H1 (cell line): ENCODE results near the gene WDFY1. TPM values are rescaled to one million over a fixed set of nuclear protein-coding genes. Genes with fewer than 3 reads are reported as not detected.
A peak's percentile ranks its signal among the peaks of the same experiment; 100 is the strongest.

Source experiments
- CTCF ChIA-PET: fragments of 300-600 bp; sonication (Branson Sonifier 250); formaldehyde crosslinking; loops from one replicate; lab custom pipeline; 2021; ENCODE audit not compliant: partially characterized antibody; lab: Charles Lee
- POLR2A ChIA-PET: fragments of 300-600 bp; sonication (Branson Sonifier 250); formaldehyde crosslinking; loops from one replicate; lab custom pipeline; 2021; ENCODE audit warnings: inconsistent platforms; ENCODE audit not compliant: partially characterized antibody; lab: Charles Lee
- DNase-seq, 2 experiments: peaks; one replicate each; pipeline versions ENCODE4 v3.0.0 to v3.0.0-alpha.2; 2010 to 2022; ENCODE audit warnings: low spot score in 2 of 2, low read depth in 1 of 2, mixed read lengths in 1 of 2
- FAIRE-seq: peaks from 2 replicates; lab custom pipeline; 2011; peaks lifted over from hg19 to GRCh38; lab: Jason Lieb, UNC
- H2AFZ ChIP-seq: 2 replicates; pipeline ENCODE4 v1.8.1; 2012; ENCODE audit warnings: low read length, inconsistent platforms
- H2AK5ac ChIP-seq: 2 replicates; pipeline ENCODE4 v1.6.1; 2013; ENCODE audit warnings: low read depth, low read length
- H2BK120ac ChIP-seq: replicated peaks from 2 replicates; pipeline ENCODE3; 2013; ENCODE audit warnings: low read depth, low read length, inconsistent platforms
- H2BK12ac ChIP-seq: 2 replicates; pipeline ENCODE4 v1.6.1; 2013; ENCODE audit warnings: low read depth, low read length
- H2BK15ac ChIP-seq: 2 replicates; pipeline ENCODE4 v1.6.1; 2013; ENCODE audit warnings: low read length
- H2BK20ac ChIP-seq: 2 replicates; pipeline ENCODE4 v1.6.1; 2013; ENCODE audit warnings: low read length
- H2BK5ac ChIP-seq: 2 replicates; pipeline ENCODE4 v1.6.1; 2013; ENCODE audit warnings: low read depth, low read length
- H3K14ac ChIP-seq: 2 replicates; pipeline ENCODE4 v1.6.1; 2013; ENCODE audit warnings: inconsistent platforms; ENCODE audit not compliant: insufficient read length
- H3K18ac ChIP-seq: 2 replicates; pipeline ENCODE4 v1.6.1; 2013; ENCODE audit warnings: low read length; ENCODE audit errors: extremely low read depth
- H3K23ac ChIP-seq: 2 replicates; pipeline ENCODE4 v1.6.1; 2013; ENCODE audit warnings: inconsistent platforms; ENCODE audit not compliant: insufficient read length
- H3K23me2 ChIP-seq: 2 replicates; pipeline ENCODE4 v1.6.1; 2013; ENCODE audit warnings: low read depth, low read length
- H3K27ac ChIP-seq: 2 replicates; pipeline ENCODE4 v1.6.1; 2011; ENCODE audit warnings: low read depth, low read length, inconsistent platforms
- H3K27me3 ChIP-seq, 4 experiments: replicated peaks in 1 of 4; 1 replicate in 1 of 4; 2 replicates in 3 of 4; pipeline versions ENCODE4 v1.6.1 to v1.8.1; 2011 to 2013; ENCODE audit warnings: low read length in 3 of 4, mild to moderate bottlenecking in 3 of 4, inconsistent platforms in 2 of 4, mixed read lengths in 2 of 4, moderate library complexity in 1 of 4; ENCODE audit not compliant: control insufficient read depth in 3 of 4, insufficient read depth in 3 of 4; ENCODE audit errors: extremely low read depth in 1 of 4
- H3K36me3 ChIP-seq, 4 experiments: 2 replicates each; pipeline versions ENCODE4 v1.6.1 to v1.8.1; 2011 to 2013; ENCODE audit warnings: mild to moderate bottlenecking in 4 of 4, low read length in 3 of 4, moderate library complexity in 2 of 4, control low read depth in 1 of 4, inconsistent platforms in 1 of 4; ENCODE audit not compliant: insufficient read depth in 4 of 4, control insufficient read depth in 2 of 4
- H3K4ac ChIP-seq: replicated peaks from 2 replicates; pipeline ENCODE3; 2013; ENCODE audit warnings: low read length, low read depth, mixed read lengths, inconsistent platforms; ENCODE audit not compliant: insufficient read length
- H3K4me1 ChIP-seq, 4 experiments: replicated peaks in 1 of 4; 1 replicate in 1 of 4; 2 replicates in 3 of 4; pipeline versions ENCODE4 v1.6.1 to v1.8.1; 2011 to 2013; ENCODE audit warnings: low read length in 3 of 4, inconsistent platforms in 2 of 4, mixed read lengths in 1 of 4; ENCODE audit not compliant: insufficient read depth in 4 of 4, control insufficient read depth in 3 of 4
- H3K4me2 ChIP-seq, 2 experiments: 2 replicates each; pipeline versions ENCODE4 v1.6.1 to v1.8.1; 2011 to 2013; ENCODE audit warnings: low read depth in 2 of 2, low read length in 2 of 2, control low read depth in 1 of 2, inconsistent platforms in 1 of 2, mild to moderate bottlenecking in 1 of 2; ENCODE audit not compliant: insufficient read depth in 1 of 2
- H3K4me3 ChIP-seq, 4 experiments: fragments of 200-600, 300-600 bp in 1 of 4; sonication (generic), shearing (Covaris generic), sonication (Bioruptor Twin) in 1 of 4; 2 replicates each; pipeline versions ENCODE4 v1.5.1 to v1.8.1; 2011 to 2016; ENCODE audit warnings: low read length in 4 of 4, low read depth in 3 of 4, control low read depth in 2 of 4, inconsistent platforms in 2 of 4, mild to moderate bottlenecking in 2 of 4, mixed read lengths in 1 of 4, moderate library complexity in 1 of 4; ENCODE audit not compliant: insufficient read depth in 2 of 4; ENCODE audit errors: extremely low read depth in 1 of 4
- H3K56ac ChIP-seq: replicated peaks from 2 replicates; pipeline ENCODE3; 2013; ENCODE audit warnings: low read depth, mild to moderate bottlenecking, mixed read lengths, low read length, inconsistent platforms; ENCODE audit not compliant: insufficient read length
- H3K79me1 ChIP-seq: 2 replicates; pipeline ENCODE4 v1.6.1; 2013; ENCODE audit warnings: low read depth, low read length, control low read depth
- H3K79me2 ChIP-seq, 2 experiments: 2 replicates each; pipeline versions ENCODE4 v1.6.1 to v1.8.1; 2012 to 2013; ENCODE audit warnings: low read length in 2 of 2, mild to moderate bottlenecking in 2 of 2, inconsistent platforms in 1 of 2; ENCODE audit not compliant: insufficient read depth in 2 of 2, control insufficient read depth in 1 of 2
- H3K9ac ChIP-seq, 4 experiments: replicated peaks in 1 of 4; 1 replicate in 1 of 4; 2 replicates in 3 of 4; pipeline versions ENCODE4 v1.6.1 to v1.8.1; 2011 to 2013; ENCODE audit warnings: low read depth in 3 of 4, low read length in 3 of 4, control low read depth in 2 of 4, mild to moderate bottlenecking in 2 of 4, moderate library complexity in 2 of 4, inconsistent platforms in 1 of 4; ENCODE audit errors: extremely low read depth in 1 of 4
- H3K9me3 ChIP-seq, 2 experiments: 2 replicates each; pipeline versions ENCODE4 v1.6.1 to v1.8.1; 2012 to 2013; ENCODE audit warnings: mild to moderate bottlenecking in 2 of 2, moderate library complexity in 2 of 2, control low read depth in 1 of 2, inconsistent platforms in 1 of 2, low read depth in 1 of 2, low read length in 1 of 2, mixed read lengths in 1 of 2; ENCODE audit not compliant: insufficient read depth in 2 of 2
- H4K20me1 ChIP-seq, 2 experiments: replicated peaks in 1 of 2; 2 replicates each; pipeline versions ENCODE3 to v1.8.1; 2011 to 2013; ENCODE audit warnings: inconsistent platforms in 2 of 2, low read length in 2 of 2, mild to moderate bottlenecking in 1 of 2; ENCODE audit not compliant: insufficient read depth in 2 of 2, control insufficient read depth in 1 of 2
- H4K5ac ChIP-seq: 2 replicates; pipeline ENCODE4 v1.6.1; 2013; ENCODE audit warnings: low read length, low read depth, mixed read lengths, inconsistent platforms; ENCODE audit not compliant: insufficient read length
- H4K8ac ChIP-seq: 2 replicates; pipeline ENCODE4 v1.8.0; 2013; ENCODE audit warnings: mild to moderate bottlenecking, moderate library complexity, low read length, inconsistent platforms; ENCODE audit not compliant: insufficient read depth; ENCODE audit errors: extremely low read depth
- H4K91ac ChIP-seq: replicated peaks from 2 replicates; pipeline ENCODE3; 2013; ENCODE audit warnings: low read length, mixed read lengths, inconsistent platforms; ENCODE audit not compliant: insufficient read length
- BACH1 ChIP-seq: IDR thresholded peaks from 2 replicates; pipeline ENCODE4 v1.6.1; 2012; ENCODE audit warnings: low read length, improper control_type of control experiment
- EGR1 ChIP-seq: IDR thresholded peaks from 2 replicates; pipeline ENCODE4 v1.6.1; 2011; ENCODE audit warnings: low read depth, low read length, borderline replicate concordance
- GTF2F1 ChIP-seq: IDR thresholded peaks from 2 replicates; pipeline ENCODE4 v1.6.1; 2012; ENCODE audit warnings: low read depth, low read length, improper control_type of control experiment, borderline replicate concordance
- KDM4A ChIP-seq: IDR thresholded peaks from one replicate; pipeline ENCODE4 v1.7.1; 2012; ENCODE audit warnings: low read depth, mild to moderate bottlenecking, moderate library complexity, low read length, inconsistent platforms; ENCODE audit not compliant: severe bottlenecking
- MAX ChIP-seq: IDR thresholded peaks from 2 replicates; pipeline ENCODE4 v1.6.1; 2012; ENCODE audit warnings: inconsistent platforms
- RFX5 ChIP-seq: IDR thresholded peaks from 2 replicates; pipeline ENCODE4 v1.6.1; 2011; ENCODE audit warnings: low read depth, low read length, improper control_type of control experiment, borderline replicate concordance
- RXRA ChIP-seq: IDR thresholded peaks from 2 replicates; pipeline ENCODE4 v1.6.1; 2011; ENCODE audit warnings: low read depth, mild to moderate bottlenecking, low read length, moderate library complexity; ENCODE audit not compliant: insufficient read depth
- SIX5 ChIP-seq: IDR thresholded peaks from 2 replicates; pipeline ENCODE4 v1.6.1; 2011; ENCODE audit warnings: mild to moderate bottlenecking, low read depth, low read length
- SP1 ChIP-seq: IDR thresholded peaks from 2 replicates; pipeline ENCODE4 v1.6.1; 2011; ENCODE audit warnings: low read depth, low read length
- TCF12 ChIP-seq: IDR thresholded peaks from 2 replicates; pipeline ENCODE4 v1.6.1; 2011; ENCODE audit warnings: low read depth, mild to moderate bottlenecking, low read length
- WGBS, 2 experiments: shearing (Covaris generic) in 1 of 2; methylation state at CpG; one replicate each; pipeline versions ENCODE4 v1.1.6 to v1.1.7; 2013 to 2015; ENCODE audit warnings: low lambda C conversion rate in 2 of 2, mixed read lengths in 2 of 2, inconsistent platforms in 1 of 2, low coverage in 1 of 2, missing lambda C conversion rate in 1 of 2; ENCODE audit not compliant: insufficient replicate concordance in 2 of 2, insufficient coverage in 1 of 2, insufficient read length in 1 of 2; ENCODE audit errors: extremely low coverage in 1 of 2, missing lambda C conversion rate in 1 of 2; 5-methylcytosine and 5-hydroxymethylcytosine counted together
- polyA plus RNA-seq, 7 experiments: library from polyadenylated mRNA; depleted of rRNA in 3 of 7; stranded (reverse) in 5 of 7; unstranded in 2 of 7; fragments of >200 nt in 5 of 7; fragments of 200-250 nt in 2 of 7; gene quantifications; 1 replicate in 5 of 7; 2 replicates in 1 of 7; 4 replicates in 1 of 7; pipeline versions ENCODE4 v1.2.1 to v1.2.3, GENCODE V29; 2011 to 2013; ENCODE audit warnings: missing spikeins in 2 of 7, mixed read lengths in 2 of 7
- total RNA-seq: library from RNA; stranded (reverse); fragmentation: NEBNext Ultra II Directional; extraction: Animal tissue kit (Norgen Biotek cat#: 25700); gene quantifications from 2 replicates; pipeline ENCODE4 v1.2.1, GENCODE V29; 2021

Gene WDFY1
- total and polyA plus RNA-seq, 2 of the 8 experiments (the other 6 are each of a cell fraction or from before 2014, with no cell fraction given) = 68.4 to 94.7 TPM

GRCh38 chr2:223837287-223838061 is 107.7 kb downstream of the WDFY1 start, which contains the start of gene AP1S3:
Gene AP1S3 (minus strand): TSS chr2:223837582. CDS start chr2:223837450, 132 bp downstream.
- POLR2A ChIA-PET = interaction anchor here (0.6 kb wide), 1 partner anchor 64 kb away, joined by 3 read pairs; no protein-coding TSS in a partner anchor
- TF ChIP-seq KDM4A = peak; percentile 40
- no peak for TF ChIP-seq GTF2F1
- no peak for TF ChIP-seq RXRA
- peak; percentile 84; the same call in 1 of the 2 replicates for TF ChIP-seq TCF12
- TF ChIP-seq SP1 = no peak
- TF ChIP-seq MAX = peak; percentile 35
- TF ChIP-seq BACH1 = peak; percentile 10; the same call in 1 of the 2 replicates
- TF ChIP-seq EGR1 = peak; percentile 39
- no peak for TF ChIP-seq RFX5
- TF ChIP-seq SIX5 = no peak

More at GRCh38 chr2:223837287-223838061, 107.7 kb downstream of the WDFY1 start, which contains the start of gene AP1S3:
- H3K23me2 ChIP-seq = no peaks in the 10 kb centered on the region; the same call in 1 of the 2 replicates
- peak within 1 kb of the TSS; percentile 95 for H3K18ac ChIP-seq
- H2AK5ac ChIP-seq = no peak within 1 kb of the TSS
- peak within 1 kb of the TSS; percentile 64 to 78 for H3K4me2 ChIP-seq
- H2BK120ac ChIP-seq = no peak within 1 kb of the TSS
- no peak within 1 kb of the TSS for H2BK12ac ChIP-seq
- no peak within 1 kb of the TSS for H3K14ac ChIP-seq
- 0 to 4% methylated on average over 2 to 24 of the region's 82 CpGs for WGBS, 2 experiments
- H3K4ac ChIP-seq = no peak within 1 kb of the TSS
- H3K23ac ChIP-seq = no peak within 1 kb of the TSS
- no peaks in the 10 kb centered on the region for H4K20me1 ChIP-seq
- peak within 1 kb of the TSS; percentile 43; the same call in 1 of the 2 replicates for H3K27ac ChIP-seq
- H3K4me1 ChIP-seq = peaks cover 12 to 23% (median 18%) of the 10 kb centered on the region in 4 experiments
- H3K79me1 ChIP-seq = peaks cover 3% of the 10 kb centered on the region; the same call in 1 of the 2 replicates
- H4K5ac ChIP-seq = peak within 1 kb of the TSS; percentile 74
- H3K9me3 ChIP-seq = no peaks in the 10 kb centered on the region
- no peaks in the 10 kb centered on the region for H3K27me3 ChIP-seq
- no peak within 1 kb of the TSS; the same call in 1 of the 2 replicates for H4K8ac ChIP-seq
- peak within 1 kb of the TSS; percentile 4 for H4K91ac ChIP-seq
- H2AFZ ChIP-seq = peak within 1 kb of the TSS; percentile 55; the same call in 1 of the 2 replicates
- peaks cover 0 to 28% of the 10 kb centered on the region in 2 experiments; a peak in 2 of 4 replicates for H3K79me2 ChIP-seq
- FAIRE-seq = no peak
- CTCF ChIA-PET = interaction anchor here (0.6 to 3.2 kb wide), 9 partner anchors 9 to 1976 kb away, joined by 3 to 10 read pairs (median 4); no protein-coding TSS in a partner anchor
- peak; percentile 68 to 86 for DNase-seq
- peak within 1 kb of the TSS; percentile 75 to 87 (median 82) for H3K4me3 ChIP-seq
- H2BK20ac ChIP-seq = no peak within 1 kb of the TSS
- peak within 1 kb of the TSS; percentile 35 to 68 (median 40); a peak in 5 of 7 replicates for H3K9ac ChIP-seq
- no peak within 1 kb of the TSS for H2BK15ac ChIP-seq
- peak within 1 kb of the TSS; percentile 47; the same call in 1 of the 2 replicates for H2BK5ac ChIP-seq
- H3K36me3 ChIP-seq = no peaks in the 10 kb centered on the region
- no peak within 1 kb of the TSS for H3K56ac ChIP-seq
